IPS DF 6.9 (cell line): Measurements from ENCODE around the gene NPAP1.

Source experiments
- DNase-seq: peaks from one replicate; pipeline ENCODE4 v3.0.0-alpha.2; 2013; ENCODE audit warnings: low read depth, low spot score
- H3K27ac ChIP-seq: one replicate; pipeline ENCODE4 v1.5.1; 2013; ENCODE audit warnings: low read length, control low read depth
- H3K27me3 ChIP-seq: 2 replicates; pipeline ENCODE4 v1.6.1; 2013; ENCODE audit warnings: mild to moderate bottlenecking, low read length; ENCODE audit not compliant: control insufficient read depth, insufficient read depth
- H3K36me3 ChIP-seq: 2 replicates; pipeline ENCODE4 v1.6.1; 2013; ENCODE audit warnings: low read length; ENCODE audit not compliant: control insufficient read depth, insufficient read depth
- H3K4me1 ChIP-seq: 2 replicates; pipeline ENCODE4 v1.6.1; 2013; ENCODE audit warnings: low read length; ENCODE audit not compliant: control insufficient read depth, insufficient read depth
- H3K4me3 ChIP-seq: 2 replicates; pipeline ENCODE4 v1.5.1; 2013; ENCODE audit warnings: mild to moderate bottlenecking, low read length
- H3K9me3 ChIP-seq: 2 replicates; pipeline ENCODE4 v1.6.1; 2013; ENCODE audit warnings: low read length, inconsistent platforms; ENCODE audit not compliant: control insufficient read depth, insufficient read depth
- WGBS: extraction: QIAGEN DNeasy Blood & Tissue Kit; methylation state at CpG from one replicate; pipeline ENCODE4 v1.1.7; 2013; ENCODE audit warnings: mixed read lengths, missing lambda C conversion rate; ENCODE audit not compliant: insufficient read length, insufficient coverage; 5-methylcytosine and 5-hydroxymethylcytosine counted together

Gene NPAP1

GRCh38 chr15:24683736-24684135 lies 8.2 kb downstream of the NPAP1 start:
- Histone ChIP-seq H3K4me3 (no peak overlapping the region), H3K36me3 (no peaks in the 10 kb centered on the region), H3K27me3 (no peaks in the 10 kb centered on the region), H3K27ac (no peak overlapping the region), H3K4me1 (no peaks in the 10 kb centered on the region), H3K9me3 (peaks cover 1% of the 10 kb centered on the region; the same call in 1 of the 2 replicates)
- no CpG with 5 or more reads among the region's 1 CpG for WGBS
- no peak for DNase-seq

GRCh38 chr15:24684313-24684712 lies 8.7 kb downstream of the NPAP1 start:
- H3K4me3 ChIP-seq = no peak overlapping the region
- WGBS = no CpG with 5 or more reads among the region's 1 CpG
- H3K36me3 ChIP-seq = no peaks in the 10 kb centered on the region
- no peak overlapping the region for H3K27ac ChIP-seq
- no peaks in the 10 kb centered on the region for H3K4me1 ChIP-seq
- DNase-seq = no peak
- H3K9me3 ChIP-seq = no peaks in the 10 kb centered on the region
- H3K27me3 ChIP-seq = no peaks in the 10 kb centered on the region

- Histone ChIP-seq H3K27me3 (no peaks in the 10 kb centered on the region), H3K9me3 (no peaks in the 10 kb centered on the region; the same call in 1 of the 2 replicates), H3K36me3 (no peaks in the 10 kb centered on the region), H3K4me1 (no peaks in the 10 kb centered on the region), H3K4me3 (no peak overlapping the region), H3K27ac (no peak overlapping the region)
- no CpG with 5 or more reads among the region's 3 CpGs for WGBS
- no peak for DNase-seq
These were observed 20.6 kb downstream of the NPAP1 start for GRCh38 chr15:24696201-24696600.

GRCh38 chr15:24696842-24697241 lies 21.3 kb downstream of the NPAP1 start:
- no peaks in the 10 kb centered on the region for H3K36me3 ChIP-seq
- no peaks in the 10 kb centered on the region for H3K4me1 ChIP-seq
- no peaks in the 10 kb centered on the region for H3K9me3 ChIP-seq
- no peak overlapping the region for H3K4me3 ChIP-seq
- DNase-seq = no peak
- no CpG with 5 or more reads among the region's 9 CpGs for WGBS
- H3K27ac ChIP-seq = no peak overlapping the region
- no peaks in the 10 kb centered on the region for H3K27me3 ChIP-seq

- H3K4me3 ChIP-seq = no peak overlapping the region
- DNase-seq = no peak
- H3K4me1 ChIP-seq = no peaks in the 10 kb centered on the region; the same call in 1 of the 2 replicates
- peaks cover 2% of the 10 kb centered on the region; the same call in 1 of the 2 replicates for H3K9me3 ChIP-seq
- no peaks in the 10 kb centered on the region for H3K36me3 ChIP-seq
- no peaks in the 10 kb centered on the region for H3K27me3 ChIP-seq
- no CpG with 5 or more reads among the region's 5 CpGs for WGBS
- no peak overlapping the region for H3K27ac ChIP-seq
These were observed 42.9 kb downstream of the NPAP1 start for GRCh38 chr15:24718289-24719082.

- Histone ChIP-seq H3K9me3 (peaks cover 3% of the 10 kb centered on the region), H3K4me3 (no peak overlapping the region), H3K27ac (no peak overlapping the region), H3K4me1 (no peaks in the 10 kb centered on the region), H3K36me3 (no peaks in the 10 kb centered on the region), H3K27me3 (no peaks in the 10 kb centered on the region)
- no CpG with 5 or more reads among the region's 2 CpGs for WGBS
- no peak for DNase-seq
These were observed 54.2 kb downstream of the NPAP1 start for GRCh38 chr15:24729760-24730159.
